Stomach smooth muscle (tissue), 2 donors: ENCODE results near the gene KBTBD13.

Experiments used
- H3K27ac ChIP-seq: one replicate; pipeline ENCODE4 v1.7.0; 2013; ENCODE audit warnings: mild to moderate bottlenecking, low read length, inconsistent platforms
- H3K27me3 ChIP-seq, 2 donors: one replicate each; pipeline ENCODE4 v1.7.0; 2013; ENCODE audit warnings: low read length in 2 of 2; ENCODE audit not compliant: insufficient read depth in 2 of 2, control insufficient read depth in 1 of 2
- H3K36me3 ChIP-seq, 2 donors: one replicate each; pipeline ENCODE4 v1.7.0; 2013; ENCODE audit warnings: low read length in 2 of 2; ENCODE audit not compliant: control insufficient read depth in 2 of 2, insufficient read depth in 2 of 2
- H3K4me1 ChIP-seq: one replicate; pipeline ENCODE4 v1.7.0; 2013; ENCODE audit warnings: low read length; ENCODE audit not compliant: control insufficient read depth, insufficient read depth
- H3K4me3 ChIP-seq, 2 donors: one replicate each; pipeline ENCODE4 v1.7.0; 2013; ENCODE audit warnings: low read length in 2 of 2
- H3K9ac ChIP-seq, 2 donors: one replicate each; pipeline ENCODE4 v1.7.0; 2013; ENCODE audit warnings: low read length in 2 of 2, mild to moderate bottlenecking in 1 of 2
- H3K9me3 ChIP-seq, 2 donors: one replicate each; pipeline ENCODE4 v1.7.0; 2013; ENCODE audit warnings: low read length in 2 of 2; ENCODE audit not compliant: control insufficient read depth in 2 of 2
- donor health status: healthy.
- donor health status: Pancreatic carcinoma.

KBTBD13 gene

GRCh38 chr15:65052956-65053355 is 23.6 kb upstream of the KBTBD13 start:
- peaks cover 21% of the 10 kb centered on the region for H3K4me1 ChIP-seq
- H3K27ac ChIP-seq: no peak overlapping the region
- no peak overlapping the region for H3K9ac ChIP-seq

GRCh38 chr15:65054333-65055200 is 22.0 kb upstream of the KBTBD13 start:
- Histone ChIP-seq H3K9me3 (no peaks in the 10 kb centered on the region), H3K36me3 (peaks cover 0 to 12% of the 10 kb centered on the region in 2 donors), H3K27me3 (no peaks in the 10 kb centered on the region), H3K9ac (peak overlapping the region in 1 of 2 donors; percentile 36), H3K4me3 (no peak overlapping the region), H3K27ac (peak overlapping the region; percentile 55), H3K4me1 (peaks cover 17% of the 10 kb centered on the region)

More at GRCh38 chr15:65052956-65053355, 23.6 kb upstream of the KBTBD13 start:
- H3K4me3 ChIP-seq: no peak overlapping the region
- peaks cover 0 to 6% of the 10 kb centered on the region in 2 donors for H3K36me3 ChIP-seq
- H3K9me3 ChIP-seq: no peaks in the 10 kb centered on the region
- H3K27me3 ChIP-seq: no peaks in the 10 kb centered on the region

- peak overlapping the region; percentile 5 to 9 for H3K9ac ChIP-seq
- no peak overlapping the region for H3K4me3 ChIP-seq
- peaks cover 0 to 12% of the 10 kb centered on the region in 2 donors for H3K36me3 ChIP-seq
- H3K4me1 ChIP-seq: peaks cover 16% of the 10 kb centered on the region
- H3K27me3 ChIP-seq: no peaks in the 10 kb centered on the region
- H3K9me3 ChIP-seq: no peaks in the 10 kb centered on the region
- peak overlapping the region; percentile 55 for H3K27ac ChIP-seq
These were observed 21.2 kb upstream of the KBTBD13 start for GRCh38 chr15:65055201-65055870.

- Histone ChIP-seq H3K27ac (peak overlapping the region; percentile 55), H3K36me3 (peaks cover 0 to 12% of the 10 kb centered on the region in 2 donors), H3K9ac (peak overlapping the region in 1 of 2 donors; percentile 9), H3K4me3 (no peak overlapping the region), H3K4me1 (peaks cover 20% of the 10 kb centered on the region), H3K9me3 (no peaks in the 10 kb centered on the region), H3K27me3 (no peaks in the 10 kb centered on the region)
These were observed 20.4 kb upstream of the KBTBD13 start for GRCh38 chr15:65056106-65056505.

DNA sequence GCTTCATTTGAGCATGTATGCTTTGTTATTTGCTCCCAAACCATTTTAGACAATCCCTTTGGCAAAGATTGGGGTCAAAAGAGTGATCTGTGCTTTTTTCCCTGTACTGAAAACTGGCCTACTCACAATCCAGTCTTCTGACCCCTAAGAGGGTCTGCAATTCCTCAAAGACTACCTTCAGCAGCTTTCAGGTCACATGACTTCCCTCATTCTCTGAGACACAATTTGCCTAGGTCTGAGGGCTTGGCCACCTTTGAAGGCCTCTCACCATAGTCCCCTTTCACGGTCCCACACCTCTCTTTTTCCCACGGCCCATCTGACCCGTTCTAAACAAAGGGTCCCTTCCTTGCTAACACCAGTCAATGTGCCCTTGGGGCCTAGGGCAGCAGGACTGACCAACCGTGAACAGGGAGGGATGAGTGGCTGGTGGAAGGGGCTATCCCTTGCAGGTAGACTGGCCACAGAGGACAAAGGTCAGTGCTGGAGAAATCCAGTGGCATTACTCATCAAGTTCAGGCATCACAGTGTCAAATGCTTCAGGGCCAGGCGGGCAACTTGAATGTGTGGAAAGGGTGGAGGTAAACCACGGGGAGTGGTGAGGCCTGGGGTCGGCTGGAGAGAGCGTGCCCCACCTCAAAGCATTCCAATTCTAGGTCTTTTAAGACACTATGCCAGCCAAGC is 19.5 kb upstream of the KBTBD13 start:
- peaks cover 21% of the 10 kb centered on the region for H3K4me1 ChIP-seq
- no peak overlapping the region for H3K9ac ChIP-seq
- H3K9me3 ChIP-seq: no peaks in the 10 kb centered on the region
- H3K27ac ChIP-seq: peak overlapping the region; percentile 31
- peaks cover 0 to 12% of the 10 kb centered on the region in 2 donors for H3K36me3 ChIP-seq
- H3K4me3 ChIP-seq: no peak overlapping the region
- H3K27me3 ChIP-seq: no peaks in the 10 kb centered on the region

DNA sequence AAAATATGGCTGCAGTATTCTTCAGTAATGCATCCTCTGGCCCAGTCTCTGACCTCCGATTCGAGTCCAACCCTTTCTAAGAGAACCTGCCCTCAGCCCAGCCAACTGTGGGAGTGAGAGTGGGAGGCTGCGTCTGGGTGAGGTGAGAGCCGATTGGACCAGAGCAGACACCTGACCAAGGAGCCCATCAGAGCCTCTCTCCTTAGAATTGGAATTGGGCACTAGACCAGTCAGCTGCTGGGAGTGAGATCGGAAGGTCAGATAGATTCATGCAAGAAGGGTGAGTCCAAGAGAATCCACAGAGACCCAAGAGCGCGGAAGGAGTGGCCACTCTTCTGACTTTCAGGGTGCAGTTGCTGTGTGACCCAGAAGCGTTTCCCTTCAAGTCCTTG is 19.0 kb upstream of the KBTBD13 start:
- Histone ChIP-seq H3K9ac (no peak overlapping the region), H3K4me3 (no peak overlapping the region), H3K27ac (peak overlapping the region; percentile 31), H3K4me1 (peaks cover 23% of the 10 kb centered on the region), H3K36me3 (peaks cover 0 to 12% of the 10 kb centered on the region in 2 donors), H3K9me3 (no peaks in the 10 kb centered on the region), H3K27me3 (no peaks in the 10 kb centered on the region)

- H3K9me3 ChIP-seq: no peaks in the 10 kb centered on the region
- peak overlapping the region; percentile 24 for H3K27ac ChIP-seq
- H3K4me1 ChIP-seq: peaks cover 26% of the 10 kb centered on the region
- no peak overlapping the region for H3K9ac ChIP-seq
- no peak overlapping the region for H3K4me3 ChIP-seq
- no peaks in the 10 kb centered on the region for H3K27me3 ChIP-seq
- peaks cover 0 to 10% of the 10 kb centered on the region in 2 donors for H3K36me3 ChIP-seq
These were observed 17.9 kb upstream of the KBTBD13 start for GRCh38 chr15:65058394-65059368.

- peaks cover 0 to 10% of the 10 kb centered on the region in 2 donors for H3K36me3 ChIP-seq
- no peak overlapping the region for H3K9ac ChIP-seq
- H3K9me3 ChIP-seq: no peaks in the 10 kb centered on the region
- H3K4me1 ChIP-seq: peaks cover 24% of the 10 kb centered on the region
- peak overlapping the region; percentile 24 for H3K27ac ChIP-seq
- H3K4me3 ChIP-seq: no peak overlapping the region
- H3K27me3 ChIP-seq: no peaks in the 10 kb centered on the region
These were observed 17.2 kb upstream of the KBTBD13 start for GRCh38 chr15:65059369-65059750.

GRCh38 chr15:65059931-65060596 is 16.5 kb upstream of the KBTBD13 start:
- Histone ChIP-seq H3K4me1 (peaks cover 17% of the 10 kb centered on the region), H3K9ac (no peak overlapping the region), H3K27ac (peak overlapping the region; percentile 31), H3K4me3 (no peak overlapping the region), H3K36me3 (peaks cover 0 to 10% of the 10 kb centered on the region in 2 donors), H3K9me3 (no peaks in the 10 kb centered on the region), H3K27me3 (no peaks in the 10 kb centered on the region)
